ENCODE measurements around the gene TIMM29. TPM values are rescaled to one million over a fixed set of nuclear protein-coding genes. Genes with fewer than 3 reads are reported as not detected.

TIMM29 gene
- total RNA-seq (21.8 TPM), polyA plus RNA-seq (10 to 100 TPM; 30.7 to 38.3 (median 33.8) TPM)

DNA sequence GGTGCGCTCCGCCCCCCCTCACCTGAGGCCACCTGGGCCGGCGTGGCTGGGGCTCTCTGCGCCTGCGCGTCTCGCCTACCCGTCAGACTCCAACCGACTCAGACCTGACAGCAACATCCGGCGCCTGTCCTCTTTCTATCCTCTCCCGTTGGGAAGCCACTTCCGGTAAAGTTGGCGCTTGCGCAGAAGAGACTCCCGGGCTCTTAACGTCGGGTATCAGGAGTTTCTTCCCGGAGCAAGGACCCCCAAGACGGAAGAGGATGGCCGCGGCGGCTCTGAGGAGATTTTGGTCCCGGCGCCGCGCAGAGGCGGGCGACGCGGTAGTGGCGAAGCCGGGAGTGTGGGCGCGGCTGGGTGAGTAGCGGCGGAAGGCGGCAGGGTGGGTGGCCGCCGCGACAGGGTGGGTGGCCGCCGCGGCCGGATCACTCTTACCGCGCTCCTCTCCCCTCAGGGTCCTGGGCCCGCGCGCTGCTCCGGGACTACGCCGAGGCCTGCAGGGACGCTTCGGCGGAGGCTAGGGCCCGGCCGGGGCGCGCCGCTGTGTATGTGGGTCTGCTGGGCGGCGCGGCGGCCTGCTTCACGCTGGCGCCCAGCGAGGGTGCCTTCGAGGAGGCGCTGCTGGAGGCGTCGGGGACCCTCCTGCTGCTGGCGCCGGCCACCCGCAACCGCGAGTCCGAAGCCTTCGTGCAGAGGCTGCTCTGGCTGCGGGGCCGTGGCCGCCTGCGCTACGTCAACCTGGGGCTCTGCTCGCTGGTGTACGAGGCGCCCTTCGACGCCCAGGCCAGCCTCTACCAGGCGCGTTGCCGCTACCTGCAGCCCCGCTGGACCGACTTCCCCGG is at the start of gene TIMM29, which contains the start of gene YIPF2:
TSS of gene TIMM29 (plus strand) at position 249 of the 839 bp plus-strand sequence. CDS start at position 261, 12 bp downstream.
TSS of gene YIPF2 (minus strand) at position 77 of the 839 bp plus-strand sequence. CDS start 229 bp downstream, outside the sequence.
- Histone ChIP-seq H3K4me1 (ENCODE audit: control insufficient read depth, insufficient read depth, low read length, poor library complexity, severe bottlenecking) (peaks cover 24% of the 10 kb centered on the region), H3K36me3 (ENCODE audit: control insufficient read depth, insufficient read depth, low read length) (peaks cover 8% of the 10 kb centered on the region), H3K4me3 (ENCODE audit: low read depth, low read length) (peak within 1 kb of the TSS; percentile 70), H3K27ac (ENCODE audit: insufficient read depth, low read length, poor library complexity, severe bottlenecking) (peak within 1 kb of the TSS; percentile 76), H3K9me3 (ENCODE audit: control insufficient read depth in 2 of 2, low read length in 2 of 2) (no peaks in the 10 kb centered on the region), H3K27me3 (ENCODE audit: control insufficient read depth, insufficient read depth, low read length) (no peaks in the 10 kb centered on the region)
- Mint-ChIP-seq H3K27me3 (no peaks in the 10 kb centered on the region), H3K9me3 (no peaks in the 10 kb centered on the region), H3K4me3 (peak within 1 kb of the TSS; percentile 91 to 98 (median 95)), H3K4me1 (peaks cover 0 to 36% (median 8%) of the 10 kb centered on the region in 4 donors), H3K27ac (peak within 1 kb of the TSS; percentile 75 to 97 (median 87)), H3K36me3 (peaks cover 4% of the 10 kb centered on the region)
- ATAC-seq (ENCODE audit: low read depth in 2 of 2) (peak; percentile 84 to 89), DNase-seq (peak; percentile 86 to 96 (median 89))

- DNase-seq (no peak), ATAC-seq (ENCODE audit: low read depth in 2 of 2) (no peak)
- H3K27me3 ChIP-seq (ENCODE audit: control insufficient read depth, insufficient read depth, low read length), result no peaks in the 10 kb centered on the region
- H3K4me3 ChIP-seq (ENCODE audit: low read depth, low read length), result no peak overlapping the region
- H3K9me3 Mint-ChIP-seq, result peaks cover 0 to 2% (median 0%) of the 10 kb centered on the region in 7 donors
- H3K4me1 Mint-ChIP-seq, result peaks cover 5 to 32% (median 21%) of the 10 kb centered on the region in 4 donors
- no peaks in the 10 kb centered on the region for H3K27me3 Mint-ChIP-seq
- no peaks in the 10 kb centered on the region for H3K36me3 ChIP-seq (ENCODE audit: control insufficient read depth, insufficient read depth, low read length)
- no peak overlapping the region for H3K27ac ChIP-seq (ENCODE audit: insufficient read depth, low read length, poor library complexity, severe bottlenecking)
- H3K4me1 ChIP-seq (ENCODE audit: control insufficient read depth, insufficient read depth, low read length, poor library complexity, severe bottlenecking), result no peaks in the 10 kb centered on the region
- H3K4me3 Mint-ChIP-seq, result no peak overlapping the region
- H3K27ac Mint-ChIP-seq, result no peak overlapping the region
- no peaks in the 10 kb centered on the region for H3K9me3 ChIP-seq (ENCODE audit: control insufficient read depth in 2 of 2, low read length in 2 of 2)
- H3K36me3 Mint-ChIP-seq, result peaks cover 4% of the 10 kb centered on the region
These were observed 47.1 kb upstream of the TIMM29 start for GRCh38 chr19:10881403-10882107.

DNA sequence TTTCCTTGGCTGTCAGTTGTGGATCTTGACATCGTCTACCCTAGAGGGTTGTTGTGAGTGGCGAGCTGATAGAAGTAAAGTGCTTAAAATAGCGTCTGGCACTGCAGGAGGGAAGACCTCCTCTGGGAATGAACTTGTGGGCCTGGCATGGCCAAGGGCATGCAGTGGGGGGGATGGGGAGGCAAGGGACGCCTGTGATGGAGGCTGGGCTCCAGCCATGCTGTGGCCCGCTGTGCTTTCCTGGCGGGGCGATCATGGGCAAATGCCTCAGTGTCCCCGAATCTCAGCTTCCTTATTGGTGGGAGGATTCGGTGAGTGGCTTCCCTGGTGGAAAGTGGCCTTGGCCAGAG is 46.5 kb upstream of the TIMM29 start:
- peaks cover 4% of the 10 kb centered on the region for H3K36me3 Mint-ChIP-seq
- H3K27ac Mint-ChIP-seq, result no peak overlapping the region
- no peak overlapping the region for H3K4me3 Mint-ChIP-seq
- Histone ChIP-seq H3K9me3 (ENCODE audit: control insufficient read depth in 2 of 2, low read length in 2 of 2) (no peaks in the 10 kb centered on the region), H3K27me3 (ENCODE audit: control insufficient read depth, insufficient read depth, low read length) (no peaks in the 10 kb centered on the region), H3K27ac (ENCODE audit: insufficient read depth, low read length, poor library complexity, severe bottlenecking) (no peak overlapping the region), H3K4me3 (ENCODE audit: low read depth, low read length) (no peak overlapping the region), H3K36me3 (ENCODE audit: control insufficient read depth, insufficient read depth, low read length) (no peaks in the 10 kb centered on the region), H3K4me1 (ENCODE audit: control insufficient read depth, insufficient read depth, low read length, poor library complexity, severe bottlenecking) (no peaks in the 10 kb centered on the region)
- H3K9me3 Mint-ChIP-seq, result peaks cover 0 to 2% (median 0%) of the 10 kb centered on the region in 7 donors
- no peak for ATAC-seq (ENCODE audit: low read depth in 2 of 2)
- no peaks in the 10 kb centered on the region for H3K27me3 Mint-ChIP-seq
- H3K4me1 Mint-ChIP-seq, result peaks cover 5 to 29% (median 21%) of the 10 kb centered on the region in 4 donors
- DNase-seq, result no peak

DNA sequence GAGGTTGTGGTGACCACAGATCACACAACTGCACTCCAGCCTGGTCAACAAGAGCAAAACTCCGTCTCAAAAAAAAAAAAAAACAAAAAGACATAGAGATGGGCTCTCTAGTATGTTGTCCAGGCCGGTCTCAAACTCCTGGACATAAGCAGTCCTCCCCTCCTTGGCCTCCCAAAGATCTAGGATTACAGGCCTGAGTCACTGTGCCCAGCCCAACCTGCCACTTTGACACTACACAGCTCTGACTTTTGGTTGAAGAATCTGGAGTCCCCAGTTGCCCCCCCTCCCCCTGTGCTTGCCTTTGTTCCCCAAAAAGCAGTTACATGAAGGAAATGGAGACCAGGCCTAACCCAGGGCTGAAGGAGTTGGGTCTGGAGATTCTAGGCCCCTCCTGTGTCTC is 44.3 kb upstream of the TIMM29 start:
- H3K4me3 ChIP-seq (ENCODE audit: low read depth, low read length), result no peak overlapping the region
- H3K27ac Mint-ChIP-seq, result no peak overlapping the region
- H3K27ac ChIP-seq (ENCODE audit: insufficient read depth, low read length, poor library complexity, severe bottlenecking), result no peak overlapping the region
- no peak overlapping the region for H3K4me3 Mint-ChIP-seq
- H3K36me3 Mint-ChIP-seq, result peaks cover 3% of the 10 kb centered on the region
- ATAC-seq (ENCODE audit: low read depth in 2 of 2), result no peak
- H3K9me3 ChIP-seq (ENCODE audit: control insufficient read depth in 2 of 2, low read length in 2 of 2), result no peaks in the 10 kb centered on the region
- H3K4me1 Mint-ChIP-seq, result peaks cover 2 to 26% (median 10%) of the 10 kb centered on the region in 4 donors
- no peaks in the 10 kb centered on the region for H3K4me1 ChIP-seq (ENCODE audit: control insufficient read depth, insufficient read depth, low read length, poor library complexity, severe bottlenecking)
- peaks cover 0 to 2% (median 0%) of the 10 kb centered on the region in 7 donors for H3K9me3 Mint-ChIP-seq
- no peaks in the 10 kb centered on the region for H3K27me3 Mint-ChIP-seq
- H3K36me3 ChIP-seq (ENCODE audit: control insufficient read depth, insufficient read depth, low read length), result no peaks in the 10 kb centered on the region
- H3K27me3 ChIP-seq (ENCODE audit: control insufficient read depth, insufficient read depth, low read length), result no peaks in the 10 kb centered on the region
- DNase-seq, result no peak

- ATAC-seq (ENCODE audit: low read depth in 2 of 2), result no peak
- H3K9me3 Mint-ChIP-seq, result peaks cover 0 to 2% (median 0%) of the 10 kb centered on the region in 7 donors
These were observed 43.1 kb upstream of the TIMM29 start for GRCh38 chr19:10885201-10886169.

DNA sequence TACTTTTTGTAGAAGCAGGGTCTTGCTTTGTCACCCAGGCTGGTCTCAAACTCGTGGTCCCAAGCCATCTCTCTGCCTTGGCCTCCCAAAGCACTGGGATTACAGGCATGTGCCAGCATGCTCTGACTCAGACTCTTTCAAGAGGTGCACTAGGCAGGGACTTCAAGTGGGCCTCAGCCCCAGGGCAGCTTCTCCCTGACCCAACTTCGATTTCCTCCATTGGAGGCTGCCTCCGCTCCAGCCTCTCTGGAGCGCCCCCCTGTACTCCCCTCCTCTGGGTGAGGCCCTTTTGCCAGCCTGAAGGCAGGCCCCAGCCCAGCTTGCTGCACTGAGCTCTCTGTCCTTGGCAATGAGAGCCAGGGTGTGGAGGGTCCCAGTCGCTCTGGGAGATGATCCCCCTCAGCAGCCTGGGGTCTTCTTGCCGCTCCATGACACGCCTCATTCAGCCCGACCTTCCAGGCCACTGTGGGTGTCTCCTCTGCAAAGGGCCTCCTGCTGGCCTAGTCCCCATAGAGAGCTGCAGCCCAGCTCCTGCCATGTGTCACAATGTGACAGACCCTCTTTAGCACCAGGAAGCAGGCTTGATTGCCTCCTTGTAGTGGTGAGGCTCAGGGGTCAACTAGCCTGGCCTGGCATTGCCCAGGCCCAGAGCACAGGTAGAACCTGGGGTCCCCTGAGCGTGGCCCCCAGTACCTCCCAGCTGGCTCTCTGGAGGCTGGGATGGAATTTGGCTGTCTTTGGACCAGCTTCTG is 40.8 kb upstream of the TIMM29 start:
- Mint-ChIP-seq H3K4me3 (no peak overlapping the region), H3K36me3 (no peaks in the 10 kb centered on the region), H3K27me3 (no peaks in the 10 kb centered on the region), H3K9me3 (peaks cover 0 to 2% (median 0%) of the 10 kb centered on the region in 7 donors), H3K27ac (no peak overlapping the region), H3K4me1 (peaks cover 0 to 20% (median 4%) of the 10 kb centered on the region in 4 donors)
- Histone ChIP-seq H3K4me3 (ENCODE audit: low read depth, low read length) (no peak overlapping the region), H3K27ac (ENCODE audit: insufficient read depth, low read length, poor library complexity, severe bottlenecking) (no peak overlapping the region), H3K27me3 (ENCODE audit: control insufficient read depth, insufficient read depth, low read length) (no peaks in the 10 kb centered on the region), H3K36me3 (ENCODE audit: control insufficient read depth, insufficient read depth, low read length) (no peaks in the 10 kb centered on the region), H3K9me3 (ENCODE audit: control insufficient read depth in 2 of 2, low read length in 2 of 2) (no peaks in the 10 kb centered on the region), H3K4me1 (ENCODE audit: control insufficient read depth, insufficient read depth, low read length, poor library complexity, severe bottlenecking) (no peaks in the 10 kb centered on the region)
- DNase-seq (no peak), ATAC-seq (ENCODE audit: low read depth in 2 of 2) (peak in 1 of 2 donors; percentile 18)

More at GRCh38 chr19:10885201-10886169, 43.1 kb upstream of the TIMM29 start:
- Mint-ChIP-seq H3K36me3 (no peaks in the 10 kb centered on the region), H3K4me3 (peak overlapping the region in 1 of 4 donors; percentile 24), H3K27me3 (no peaks in the 10 kb centered on the region), H3K27ac (peak overlapping the region in 1 of 3 donors; percentile 46), H3K4me1 (peaks cover 0 to 20% (median 8%) of the 10 kb centered on the region in 4 donors)
- Histone ChIP-seq H3K4me1 (ENCODE audit: control insufficient read depth, insufficient read depth, low read length, poor library complexity, severe bottlenecking) (no peaks in the 10 kb centered on the region), H3K9me3 (ENCODE audit: control insufficient read depth in 2 of 2, low read length in 2 of 2) (no peaks in the 10 kb centered on the region), H3K27me3 (ENCODE audit: control insufficient read depth, insufficient read depth, low read length) (no peaks in the 10 kb centered on the region), H3K27ac (ENCODE audit: insufficient read depth, low read length, poor library complexity, severe bottlenecking) (no peak overlapping the region), H3K4me3 (ENCODE audit: low read depth, low read length) (no peak overlapping the region), H3K36me3 (ENCODE audit: control insufficient read depth, insufficient read depth, low read length) (no peaks in the 10 kb centered on the region)
- no peak for DNase-seq

Data from CD4-positive, CD25-positive, alpha-beta regulatory T cell (primary cell).